NB4 (cell line): ENCODE data around the gene SLC6A16.

ENCODE experiments used
- CTCF ChIP-seq: IDR thresholded peaks from one replicate; pipeline ENCODE4 v1.5.1; 2012; ENCODE audit warnings: low read depth, low read length
- MAX ChIP-seq: IDR thresholded peaks from 2 replicates; pipeline ENCODE4 v1.6.1; 2011; ENCODE audit warnings: low read depth, low read length
- MYC ChIP-seq: IDR thresholded peaks from 2 replicates; pipeline ENCODE4 v1.6.1; 2011; ENCODE audit warnings: low read depth, low read length
- POLR2A ChIP-seq: IDR thresholded peaks from 2 replicates; pipeline ENCODE4 v1.6.1; 2011; ENCODE audit warnings: mild to moderate bottlenecking; ENCODE audit not compliant: insufficient read length; ENCODE audit errors: extremely low read depth

- TF ChIP-seq CTCF (no peak), POLR2A (no peak), MYC (no peak), MAX (no peak)
These were observed 12.5 kb upstream of the SLC6A16 start for GRCh38 chr19:49337267-49338022.
